ENCODE results near the gene ARL8B. TPM values are rescaled to one million over a fixed set of nuclear protein-coding genes. Genes with fewer than 3 reads are reported as not detected.

ARL8B gene
- total RNA-seq, 4 donors from 2014 or later = 44.2 to 64.8 (median 49.9) TPM

GRCh38 chr3:5160321-5160720 is 38.2 kb downstream of the ARL8B start:
- no peak for ATAC-seq (ENCODE audit: low FRiP score)

GRCh38 chr3:5160940-5161858 is 39.1 kb downstream of the ARL8B start:
- no peak for ATAC-seq (ENCODE audit: low FRiP score)
- TF ChIP-seq CTCF (IDR thresholded peaks at IDR 0.05) = no peak
- no peak for DNase-seq (ENCODE audit: low spot score)

More at GRCh38 chr3:5160321-5160720, 38.2 kb downstream of the ARL8B start:
- TF ChIP-seq CTCF (IDR thresholded peaks at IDR 0.05) = no peak
- DNase-seq (ENCODE audit: low spot score) = no peak

GRCh38 chr3:5162102-5162501 is 40.0 kb downstream of the ARL8B start:
- no peak for TF ChIP-seq CTCF (IDR thresholded peaks at IDR 0.05)
- ATAC-seq (ENCODE audit: low FRiP score) = peak; percentile 48
- no peak for DNase-seq (ENCODE audit: low spot score)

GRCh38 chr3:5165698-5166097 is 43.6 kb downstream of the ARL8B start:
- TF ChIP-seq CTCF (IDR thresholded peaks at IDR 0.05) = no peak
- DNase-seq (ENCODE audit: low spot score) (no peak), ATAC-seq (ENCODE audit: low FRiP score) (no peak)

GRCh38 chr3:5166846-5167245 is 44.8 kb downstream of the ARL8B start:
- TF ChIP-seq CTCF (IDR thresholded peaks at IDR 0.05) = no peak
- DNase-seq (ENCODE audit: low spot score) = no peak

GRCh38 chr3:5168110-5168509 is 46.0 kb downstream of the ARL8B start:
- TF ChIP-seq CTCF (IDR thresholded peaks at IDR 0.05) = no peak
- DNase-seq (ENCODE audit: low spot score) (no peak), ATAC-seq (ENCODE audit: low FRiP score) (no peak)

More at GRCh38 chr3:5166846-5167245, 44.8 kb downstream of the ARL8B start:
- ATAC-seq (ENCODE audit: low FRiP score) = no peak

GRCh38 chr3:5169807-5170206 is 47.7 kb downstream of the ARL8B start:
- DNase-seq (ENCODE audit: low spot score) = no peak
- no peak for ATAC-seq (ENCODE audit: low FRiP score)
- TF ChIP-seq CTCF (IDR thresholded peaks at IDR 0.05) = no peak

Data from omental fat pad (tissue), 4 donors.